22Rv1 (cell line): ENCODE measurements around the gene NAV2.

Source experiments
- ZFX ChIP-seq: fragments of 450-650 bp; IDR thresholded peaks from 2 replicates; pipeline ENCODE4 v1.6.1; 2017; ENCODE audit warnings: antibody characterized with exemption, borderline replicate concordance
- TF ChIP-seq, protein P1 (sequence below): fragments of 450-650 bp; IDR thresholded peaks from 2 replicates; pipeline ENCODE4 v1.5.1; 2017; ENCODE audit warnings: mild to moderate bottlenecking

DNA sequence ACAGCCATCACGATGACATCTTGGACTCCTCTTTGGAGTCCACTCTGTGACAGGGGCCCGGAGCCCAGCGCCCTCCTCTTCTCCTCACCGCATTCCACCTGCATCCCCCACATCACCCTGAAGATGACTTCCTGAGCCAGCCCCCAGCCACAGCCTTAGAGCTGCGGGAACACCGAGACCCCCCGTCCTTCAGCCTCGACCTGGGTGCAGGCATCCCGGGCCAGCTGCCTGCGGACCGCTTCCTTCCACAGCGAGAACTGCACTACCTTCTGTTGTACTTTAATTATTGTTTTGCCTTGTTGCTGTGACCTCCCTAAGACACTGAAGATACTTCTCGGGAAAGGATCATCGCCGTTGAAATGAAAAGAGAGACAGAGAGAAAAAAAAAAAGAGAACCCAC, 405.6 kb downstream of the NAV2 start:
- TF ChIP-seq, protein P1, sequence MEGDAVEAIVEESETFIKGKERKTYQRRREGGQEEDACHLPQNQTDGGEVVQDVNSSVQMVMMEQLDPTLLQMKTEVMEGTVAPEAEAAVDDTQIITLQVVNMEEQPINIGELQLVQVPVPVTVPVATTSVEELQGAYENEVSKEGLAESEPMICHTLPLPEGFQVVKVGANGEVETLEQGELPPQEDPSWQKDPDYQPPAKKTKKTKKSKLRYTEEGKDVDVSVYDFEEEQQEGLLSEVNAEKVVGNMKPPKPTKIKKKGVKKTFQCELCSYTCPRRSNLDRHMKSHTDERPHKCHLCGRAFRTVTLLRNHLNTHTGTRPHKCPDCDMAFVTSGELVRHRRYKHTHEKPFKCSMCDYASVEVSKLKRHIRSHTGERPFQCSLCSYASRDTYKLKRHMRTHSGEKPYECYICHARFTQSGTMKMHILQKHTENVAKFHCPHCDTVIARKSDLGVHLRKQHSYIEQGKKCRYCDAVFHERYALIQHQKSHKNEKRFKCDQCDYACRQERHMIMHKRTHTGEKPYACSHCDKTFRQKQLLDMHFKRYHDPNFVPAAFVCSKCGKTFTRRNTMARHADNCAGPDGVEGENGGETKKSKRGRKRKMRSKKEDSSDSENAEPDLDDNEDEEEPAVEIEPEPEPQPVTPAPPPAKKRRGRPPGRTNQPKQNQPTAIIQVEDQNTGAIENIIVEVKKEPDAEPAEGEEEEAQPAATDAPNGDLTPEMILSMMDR = no peak
- no peak for TF ChIP-seq ZFX
